Head of caudate nucleus (tissue), 42 donors: ENCODE measurements around the gene PCMT1.
A peak's percentile ranks its signal among the peaks of the same experiment; 100 is the strongest.
"Not testable (repeated sequence)": the region's sequence is repeated elsewhere in the genome, so short reads cannot be mapped to it uniquely, and the experiment has no call there.

ENCODE experiments used
- DNase-seq, 42 donors: peaks; one replicate each; pipeline versions ENCODE4 v3.0.0 to v3.0.0-alpha.2; 2020 to 2021; ENCODE audit warnings: mixed read lengths in 7 of 42
- intact Hi-C: fragments of 100-400 bp; cut with DNase I; formaldehyde crosslinking; loops from one replicate; pipeline ENCODE4 v1.15.0; 2022

Gene PCMT1

GRCh38 chr6:149749594-149750135 lies at the start of gene PCMT1:
TSS of gene PCMT1 (plus strand) at chr6:149749741. CDS start at chr6:149749902, 161 bp downstream.
- intact Hi-C loops: loop anchor here (2.0 to 10.0 kb wide), 2 partner anchors 25 to 85 kb away; no protein-coding TSS in a partner anchor
- DNase-seq: peak; percentile 68 to 95 (median 89)

- no peak for DNase-seq
- intact Hi-C loops: no loop called here
Measured at GRCh38 chr6:149701714-149702113, 47.8 kb upstream of the PCMT1 start.

GRCh38 chr6:149711711-149712110 lies 37.8 kb upstream of the PCMT1 start:
- intact Hi-C loops: no loop called here
- DNase-seq: no peak

- no peak for DNase-seq
- intact Hi-C loops: no loop called here
Measured at GRCh38 chr6:149714442-149714841, 35.1 kb upstream of the PCMT1 start.

GRCh38 chr6:149716181-149716963 lies 33.2 kb upstream of the PCMT1 start:
- intact Hi-C loops: loop anchor here (5.0 kb wide), 2 partner anchors 146 to 169 kb away; partner anchors contain the start of genes LRP11 and PPIL4
- DNase-seq: no peak

- intact Hi-C loops: loop anchor here (5.0 kb wide), 2 partner anchors 145 to 170 kb away; partner anchors contain the start of genes LRP11 and PPIL4
- DNase-seq: no peak
Measured at GRCh38 chr6:149717255-149717587, 32.3 kb upstream of the PCMT1 start.

GRCh38 chr6:149717588-149718458 lies 31.7 kb upstream of the PCMT1 start, which contains the start of gene LATS1:
TSS of gene LATS1 (minus strand) at chr6:149718101. CDS start at chr6:149702126, 15,975 bp downstream.
- peak; percentile 78 to 98 (median 94) for DNase-seq
- intact Hi-C loops: loop anchor here (5.0 kb wide), 2 partner anchors 144 to 171 kb away; partner anchors contain the start of genes LRP11 and PPIL4

- peak in 4 of 42 donors; percentile 14 to 38 (median 26) for DNase-seq
- intact Hi-C loops: loop anchor here (5.0 kb wide), 2 partner anchors 143 to 172 kb away; partner anchors contain the start of genes LRP11 and PPIL4
Measured at GRCh38 chr6:149719531-149719930, 30.0 kb upstream of the PCMT1 start.

- intact Hi-C loops: no loop called here
- DNase-seq: no peak
Measured at GRCh38 chr6:149723262-149723661, 26.3 kb upstream of the PCMT1 start.

- peak in 40 of 42 donors; percentile 15 to 85 (median 63) for DNase-seq
- intact Hi-C loops: loop anchor here (2.0 kb wide), 1 partner anchor 25 kb away; the partner anchor contains the start of gene PCMT1
Measured at GRCh38 chr6:149723771-149724417, 25.6 kb upstream of the PCMT1 start.

- intact Hi-C loops: loop anchor here (2.0 kb wide), 1 partner anchor 23 kb away; the partner anchor contains the start of gene PCMT1
- no peak for DNase-seq
Measured at GRCh38 chr6:149725785-149726184, 23.8 kb upstream of the PCMT1 start.

- intact Hi-C loops: no loop called here
- DNase-seq: no peak
Measured at GRCh38 chr6:149727793-149728498, 21.6 kb upstream of the PCMT1 start.

- no peak for DNase-seq
- intact Hi-C loops: no loop called here
Measured at GRCh38 chr6:149728499-149729234, 20.9 kb upstream of the PCMT1 start.

GRCh38 chr6:149729824-149730223 lies 19.7 kb upstream of the PCMT1 start:
- intact Hi-C loops: no loop called here
- no peak for DNase-seq

GRCh38 chr6:149733089-149733720 lies 16.3 kb upstream of the PCMT1 start:
- DNase-seq: no peak
- intact Hi-C loops: no loop called here

GRCh38 chr6:149734915-149735314 lies 14.6 kb upstream of the PCMT1 start:
- DNase-seq: no peak
- intact Hi-C loops: no loop called here

GRCh38 chr6:149745252-149745651 lies 4.3 kb upstream of the PCMT1 start:
- intact Hi-C loops, DNase-seq: not testable (repeated sequence)
